Neuronal stem cell (in vitro differentiated cells): ENCODE measurements around the gene WWOX.

ENCODE experiments used
- DNase-seq: peaks from one replicate; pipeline ENCODE4 v3.0.0-alpha.2; 2013; ENCODE audit warnings: low spot score
- H2AFZ ChIP-seq: one replicate; pipeline ENCODE4 v1.6.1; 2013; ENCODE audit warnings: mild to moderate bottlenecking, low read length, inconsistent platforms
- H2AK5ac ChIP-seq: 2 replicates; pipeline ENCODE4 v1.6.1; 2013; ENCODE audit warnings: low read depth, mild to moderate bottlenecking, inconsistent platforms, low read length, moderate library complexity, mixed read lengths
- H2BK120ac ChIP-seq: 2 replicates; pipeline ENCODE4 v1.6.1; 2013; ENCODE audit warnings: low read depth, mild to moderate bottlenecking, inconsistent platforms, low read length, moderate library complexity, mixed read lengths
- H2BK12ac ChIP-seq: one replicate; pipeline ENCODE4 v1.6.1; 2013; ENCODE audit warnings: low read length, inconsistent platforms
- H2BK15ac ChIP-seq: 2 replicates; pipeline ENCODE4 v1.6.1; 2013; ENCODE audit warnings: mild to moderate bottlenecking, low read length, inconsistent platforms, mixed read lengths
- H2BK5ac ChIP-seq: one replicate; pipeline ENCODE4 v1.6.1; 2013; ENCODE audit warnings: inconsistent platforms, mild to moderate bottlenecking, low read length, moderate library complexity
- H3K14ac ChIP-seq: one replicate; pipeline ENCODE4 v1.6.1; 2013; ENCODE audit warnings: low read length, inconsistent platforms
- H3K18ac ChIP-seq: 2 replicates; pipeline ENCODE4 v1.6.1; 2013; ENCODE audit warnings: low read length, inconsistent platforms
- H3K23ac ChIP-seq: 2 replicates; pipeline ENCODE4 v1.6.1; 2013; ENCODE audit warnings: low read depth, mild to moderate bottlenecking, mixed read lengths, low read length, inconsistent platforms; ENCODE audit not compliant: poor library complexity
- H3K27ac ChIP-seq: replicated peaks from 3 replicates; pipeline ENCODE4 v1.5.1; 2013; ENCODE audit warnings: low read length, inconsistent platforms
- H3K27me3 ChIP-seq, 3 experiments: 2 replicates each; pipeline ENCODE4 v1.6.1; 2013; ENCODE audit warnings: low read length in 3 of 3, mild to moderate bottlenecking in 2 of 3, inconsistent platforms in 1 of 3, low read depth in 1 of 3, mixed read lengths in 1 of 3, moderate library complexity in 1 of 3; ENCODE audit not compliant: control insufficient read depth in 3 of 3, insufficient read depth in 3 of 3
- H3K36me3 ChIP-seq, 2 donors: replicated peaks in 1 of 2; 2 replicates each; pipeline ENCODE4 v1.6.1; 2013; ENCODE audit warnings: low read length in 2 of 2; ENCODE audit not compliant: control insufficient read depth in 2 of 2, insufficient read depth in 2 of 2
- H3K4ac ChIP-seq: 2 replicates; pipeline ENCODE4 v1.6.1; 2013; ENCODE audit warnings: inconsistent platforms, mild to moderate bottlenecking, low read length, moderate library complexity
- H3K4me1 ChIP-seq, 2 donors: 1 replicate in 1 of 2; 2 replicates in 1 of 2; pipeline ENCODE4 v1.6.1; 2013; ENCODE audit warnings: low read length in 2 of 2, low read depth in 1 of 2; ENCODE audit not compliant: control insufficient read depth in 2 of 2, insufficient read depth in 1 of 2
- H3K4me2 ChIP-seq: one replicate; pipeline ENCODE4 v1.6.1; 2013; ENCODE audit warnings: mild to moderate bottlenecking, low read length, inconsistent platforms; ENCODE audit not compliant: insufficient read depth, poor library complexity, severe bottlenecking
- H3K4me3 ChIP-seq, 2 donors: 2 replicates each; pipeline ENCODE4 v1.5.1; 2013; ENCODE audit warnings: low read length in 2 of 2, mild to moderate bottlenecking in 2 of 2, inconsistent platforms in 1 of 2, moderate library complexity in 1 of 2
- H3K79me1 ChIP-seq: one replicate; pipeline ENCODE4 v1.6.1; 2013; ENCODE audit warnings: low read depth, mild to moderate bottlenecking, inconsistent platforms, low read length, moderate library complexity
- H3K9ac ChIP-seq: one replicate; pipeline ENCODE4 v1.6.1; 2013; ENCODE audit warnings: mild to moderate bottlenecking, low read depth, low read length, inconsistent platforms; ENCODE audit not compliant: poor library complexity
- H3K9me3 ChIP-seq, 2 donors: replicated peaks in 1 of 2; 2 replicates each; pipeline versions ENCODE3 to v1.6.1; 2013; ENCODE audit warnings: low read length in 2 of 2, mild to moderate bottlenecking in 2 of 2, inconsistent platforms in 1 of 2, low read depth in 1 of 2, mixed read lengths in 1 of 2, moderate library complexity in 1 of 2; ENCODE audit not compliant: control insufficient read depth in 2 of 2, insufficient read depth in 1 of 2
- H4K8ac ChIP-seq: one replicate; pipeline ENCODE4 v1.6.1; 2013; ENCODE audit warnings: low read depth, mild to moderate bottlenecking, inconsistent platforms, low read length, moderate library complexity
- H4K91ac ChIP-seq: one replicate; pipeline ENCODE4 v1.6.1; 2013; ENCODE audit warnings: low read length, low read depth, mild to moderate bottlenecking, inconsistent platforms; ENCODE audit not compliant: poor library complexity
- WGBS, 2 donors: extraction: QIAGEN DNeasy Blood & Tissue Kit; methylation state at CpG; one replicate each; pipeline ENCODE4 v1.1.7; 2013; ENCODE audit warnings: missing lambda C conversion rate in 2 of 2, mixed read lengths in 1 of 2; ENCODE audit not compliant: insufficient read length in 2 of 2, insufficient replicate concordance in 1 of 2; ENCODE audit errors: extremely low coverage in 2 of 2; 5-methylcytosine and 5-hydroxymethylcytosine counted together

WWOX gene

DNA sequence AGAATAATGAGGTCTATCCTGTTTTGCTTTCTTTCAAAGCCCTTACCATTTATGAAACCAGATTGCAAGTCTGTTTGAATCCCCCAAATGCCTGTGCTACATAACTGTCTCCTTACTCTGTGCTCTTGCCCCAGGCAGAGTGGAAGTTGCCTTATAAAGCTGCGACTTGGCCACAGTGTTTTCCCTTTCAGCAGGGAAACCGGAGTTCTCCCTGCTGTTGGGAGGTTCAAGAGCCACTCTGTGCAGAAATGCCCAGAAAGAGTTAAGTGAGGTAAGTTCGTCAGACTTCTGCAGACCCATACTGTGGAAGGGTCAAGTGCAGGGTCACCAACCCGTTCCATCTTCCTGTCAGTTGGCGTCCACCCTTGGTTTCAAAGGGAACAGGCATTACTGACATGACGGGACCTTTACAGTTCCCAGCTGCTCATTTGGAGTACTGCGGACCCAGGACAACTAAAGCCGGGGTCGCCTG lies 508.9 kb downstream of the WWOX start:
- H2BK120ac ChIP-seq, result no peak overlapping the region
- H2BK15ac ChIP-seq, result no peak overlapping the region
- H3K9me3 ChIP-seq, result no peaks in the 10 kb centered on the region
- no peak overlapping the region for H3K27ac ChIP-seq
- H3K4me2 ChIP-seq, result no peak overlapping the region
- no CpG with 5 or more reads among the region's 9 CpGs for WGBS, 2 donors
- H2BK5ac ChIP-seq, result no peak overlapping the region
- peaks cover 24 to 51% of the 10 kb centered on the region in 2 donors for H3K4me1 ChIP-seq
- H3K9ac ChIP-seq, result no peak overlapping the region
- H2BK12ac ChIP-seq, result no peak overlapping the region
- no peak overlapping the region for H2AK5ac ChIP-seq
- H3K23ac ChIP-seq, result no peak overlapping the region
- H3K18ac ChIP-seq, result no peak overlapping the region
- no peak overlapping the region for H4K8ac ChIP-seq
- no peak overlapping the region for H4K91ac ChIP-seq
- no peaks in the 10 kb centered on the region for H3K36me3 ChIP-seq
- no peak overlapping the region for H3K4me3 ChIP-seq
- no peaks in the 10 kb centered on the region for H3K79me1 ChIP-seq
- H3K27me3 ChIP-seq, result no peaks in the 10 kb centered on the region
- H2AFZ ChIP-seq, result peak overlapping the region; percentile 8
- no peak for DNase-seq
- no peak overlapping the region for H3K4ac ChIP-seq
- H3K14ac ChIP-seq, result no peak overlapping the region

DNA sequence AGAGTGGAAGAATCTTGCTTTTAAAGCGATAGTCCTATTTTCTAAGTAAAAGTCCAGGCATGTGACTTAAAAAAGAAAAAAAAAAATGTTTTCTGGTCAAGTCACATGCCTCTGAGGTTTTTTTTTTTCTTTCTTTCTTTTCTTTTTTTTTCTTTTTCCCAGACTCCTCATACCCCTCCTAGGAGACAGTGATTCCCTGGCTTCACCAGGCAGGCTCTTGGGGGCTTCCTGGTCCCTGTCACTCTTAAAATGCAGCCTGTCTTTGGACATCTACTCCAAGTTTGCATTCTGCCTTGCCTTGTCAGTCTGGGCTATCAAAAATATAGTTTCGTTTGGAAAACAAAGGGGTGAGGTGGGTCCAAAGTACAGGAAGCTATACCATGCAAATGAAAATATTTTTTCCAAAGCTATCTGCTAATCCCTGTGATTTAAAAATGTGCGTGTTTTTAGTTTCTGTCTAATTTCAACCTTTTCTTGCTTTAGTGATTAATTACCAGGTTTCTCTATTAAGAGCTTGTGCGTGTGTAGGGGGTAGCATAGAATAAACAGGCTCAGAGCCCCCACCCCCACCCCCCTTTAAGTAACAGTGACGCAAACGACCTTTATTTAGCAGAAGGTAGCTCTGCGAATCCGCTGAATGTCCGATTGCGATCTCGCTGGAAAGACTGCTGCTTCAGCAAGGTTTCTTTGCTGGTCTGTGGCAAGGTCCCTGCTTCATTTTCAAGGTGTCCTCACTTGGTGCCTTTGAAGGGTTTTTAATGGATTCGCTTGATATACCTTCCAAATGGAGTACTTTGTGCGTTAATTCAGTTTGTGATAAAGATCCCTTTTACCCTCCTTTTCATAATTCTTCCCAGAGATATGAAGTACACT lies 510.2 kb downstream of the WWOX start:
- Histone ChIP-seq H3K4ac (no peak overlapping the region), H3K9ac (no peak overlapping the region), H2BK5ac (no peak overlapping the region), H2AFZ (peak overlapping the region; percentile 36), H3K27ac (no peak overlapping the region), H3K14ac (no peak overlapping the region), H3K4me2 (no peak overlapping the region), H3K4me3 (no peak overlapping the region), H3K27me3 (no peaks in the 10 kb centered on the region), H4K8ac (no peak overlapping the region), H2AK5ac (no peak overlapping the region), H2BK15ac (no peak overlapping the region), H3K79me1 (no peaks in the 10 kb centered on the region), H3K9me3 (no peaks in the 10 kb centered on the region), H3K36me3 (no peaks in the 10 kb centered on the region), H2BK12ac (no peak overlapping the region), H3K23ac (no peak overlapping the region), H3K4me1 (peaks cover 24 to 51% of the 10 kb centered on the region in 2 donors), H3K18ac (no peak overlapping the region), H4K91ac (no peak overlapping the region), H2BK120ac (no peak overlapping the region)
- no CpG with 5 or more reads among the region's 13 CpGs for WGBS, 2 donors
- DNase-seq, result no peak

DNA sequence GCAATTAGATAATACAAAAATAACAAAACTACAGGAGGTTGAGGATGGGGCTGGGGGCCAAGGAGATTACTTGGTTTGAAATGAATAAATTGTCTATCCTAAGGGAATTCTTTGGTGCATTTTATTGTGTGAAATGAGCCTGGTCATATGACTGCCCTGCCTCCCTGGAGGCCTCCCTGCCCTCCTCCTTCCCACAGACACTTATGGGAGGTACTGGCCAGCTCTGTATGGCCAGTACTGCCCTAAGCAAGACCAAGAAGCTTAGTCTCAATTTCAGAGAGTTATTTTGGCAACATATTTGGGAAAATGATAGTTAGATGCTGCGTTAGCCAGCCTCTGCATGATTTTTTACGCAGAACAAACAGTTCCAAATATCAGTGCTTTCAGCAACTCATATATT lies 511.9 kb downstream of the WWOX start:
- WGBS, 2 donors, result no CpG with 5 or more reads among the region's 2 CpGs
- H3K14ac ChIP-seq, result no peak overlapping the region
- no peak overlapping the region for H3K4me2 ChIP-seq
- H3K79me1 ChIP-seq, result no peaks in the 10 kb centered on the region
- no peaks in the 10 kb centered on the region for H3K9me3 ChIP-seq
- H3K23ac ChIP-seq, result no peak overlapping the region
- no peak overlapping the region for H2AFZ ChIP-seq
- H3K4me3 ChIP-seq, result no peak overlapping the region
- no peak overlapping the region for H2BK15ac ChIP-seq
- no peak overlapping the region for H2BK5ac ChIP-seq
- H3K9ac ChIP-seq, result no peak overlapping the region
- H3K27me3 ChIP-seq, result no peaks in the 10 kb centered on the region
- no peak overlapping the region for H4K91ac ChIP-seq
- H3K27ac ChIP-seq, result no peak overlapping the region
- H3K4ac ChIP-seq, result no peak overlapping the region
- H2BK12ac ChIP-seq, result no peak overlapping the region
- no peaks in the 10 kb centered on the region for H3K36me3 ChIP-seq
- no peak for DNase-seq
- peaks cover 17 to 36% of the 10 kb centered on the region in 2 donors for H3K4me1 ChIP-seq
- no peak overlapping the region for H2BK120ac ChIP-seq
- H4K8ac ChIP-seq, result no peak overlapping the region
- no peak overlapping the region for H2AK5ac ChIP-seq
- no peak overlapping the region for H3K18ac ChIP-seq

DNA sequence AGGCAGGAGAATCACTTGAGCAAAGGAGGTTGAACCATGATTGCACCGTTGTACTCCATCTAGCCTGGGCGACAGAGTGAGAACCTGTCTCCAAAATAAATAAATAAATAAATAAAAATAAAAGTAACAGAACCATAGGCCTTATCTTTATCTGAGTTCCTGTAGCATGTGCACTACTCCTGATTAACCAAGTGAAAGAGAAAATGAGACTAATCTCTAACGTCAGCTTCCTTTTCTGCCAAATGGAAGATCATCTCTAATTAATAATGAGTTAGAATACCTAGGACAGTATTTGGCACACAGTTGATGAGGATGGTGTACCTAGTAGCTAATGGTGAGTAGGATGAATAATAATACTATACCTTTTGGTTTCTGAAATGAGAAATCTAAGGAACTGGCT lies 520.4 kb downstream of the WWOX start:
- no CpG with 5 or more reads among the region's 3 CpGs for WGBS, 2 donors
- Histone ChIP-seq H3K14ac (no peak overlapping the region), H2AFZ (no peak overlapping the region), H2BK5ac (no peak overlapping the region), H3K23ac (no peak overlapping the region), H2BK15ac (no peak overlapping the region), H3K18ac (no peak overlapping the region), H3K4me1 (peaks cover 0 to 2% of the 10 kb centered on the region in 2 donors), H2BK12ac (no peak overlapping the region), H2AK5ac (no peak overlapping the region), H4K8ac (no peak overlapping the region), H3K27me3 (no peaks in the 10 kb centered on the region), H4K91ac (no peak overlapping the region), H3K9ac (no peak overlapping the region), H2BK120ac (no peak overlapping the region), H3K79me1 (no peaks in the 10 kb centered on the region), H3K9me3 (peaks cover 0 to 4% of the 10 kb centered on the region in 2 donors), H3K4me3 (no peak overlapping the region), H3K36me3 (no peaks in the 10 kb centered on the region), H3K27ac (no peak overlapping the region), H3K4ac (no peak overlapping the region), H3K4me2 (no peak overlapping the region)
- DNase-seq, result no peak
